Large intestine (tissue), 12 donors: ENCODE data around the gene MYB. TPM values are rescaled to one million over a fixed set of nuclear protein-coding genes. Genes with fewer than 3 reads are reported as not detected.
"Not testable (repeated sequence)": the region's sequence is repeated elsewhere in the genome, so short reads cannot be mapped to it uniquely, and the experiment has no call there.

Experiments
- DNase-seq, 2 donors: peaks; one replicate each; pipeline versions ENCODE4 v3.0.0 to v3.0.0-alpha.2; 2013
- H3K27ac ChIP-seq: one replicate; pipeline ENCODE4 v1.5.1; 2013; ENCODE audit warnings: low read length
- H3K27me3 ChIP-seq: 2 replicates; pipeline ENCODE4 v1.6.1; 2013; ENCODE audit warnings: low read length; ENCODE audit not compliant: control insufficient read depth, insufficient read depth
- H3K36me3 ChIP-seq: 2 replicates; pipeline ENCODE4 v1.6.1; 2013; ENCODE audit warnings: low read length; ENCODE audit not compliant: control insufficient read depth, insufficient read depth
- H3K4me1 ChIP-seq: one replicate; pipeline ENCODE4 v1.6.1; 2013; ENCODE audit warnings: low read length; ENCODE audit not compliant: control insufficient read depth, insufficient read depth
- H3K4me3 ChIP-seq: one replicate; pipeline ENCODE4 v1.5.1; 2013; ENCODE audit warnings: low read length
- H3K9me3 ChIP-seq: one replicate; pipeline ENCODE4 v1.6.1; 2013; ENCODE audit warnings: mild to moderate bottlenecking, low read depth, low read length, moderate library complexity; ENCODE audit not compliant: control insufficient read depth
- WGBS: methylation state at CpG from one replicate; pipeline ENCODE4 v1.1.5; 2013; ENCODE audit warnings: low lambda C conversion rate; ENCODE audit not compliant: insufficient coverage; 5-methylcytosine and 5-hydroxymethylcytosine counted together
- long read RNA-seq, 11 donors: transcript quantifications; one replicate each; lab custom pipeline, GENCODE V29; 2026
- polyA plus RNA-seq: library from polyadenylated mRNA; unstranded; fragments of 120-200 nt; gene quantifications from one replicate; pipeline ENCODE4 v1.2.1, GENCODE V29; 2013

Gene MYB
- 12.1 TPM for polyA plus RNA-seq
- long read RNA-seq, donor 1, partial matches to known transcripts, result 0 of 2 reads
- long read RNA-seq, donor 1, other reads (novel, unspliced or antisense), result 0 of 2 reads
- long read RNA-seq, donor 2, partial matches to known transcripts, result 8 of 9 reads
- long read RNA-seq, donor 2, other reads (novel, unspliced or antisense), result 0 of 9 reads
- long read RNA-seq, donor 3, partial matches to known transcripts, result 0 of 2 reads
- long read RNA-seq, donor 3, other reads (novel, unspliced or antisense), result 0 of 2 reads
- long read RNA-seq, donor 4, result 0 reads
- long read RNA-seq, donor 5, partial matches to known transcripts, result 0 of 2 reads
- long read RNA-seq, donor 5, other reads (novel, unspliced or antisense), result 0 of 2 reads
- long read RNA-seq, donor 6, partial matches to known transcripts, result 0 of 3 reads
- long read RNA-seq, donor 6, other reads (novel, unspliced or antisense), result 0 of 3 reads
- long read RNA-seq, donor 7, partial matches to known transcripts, result 0 of 2 reads
- long read RNA-seq, donor 7, other reads (novel, unspliced or antisense), result 0 of 2 reads
- long read RNA-seq, donor 8, result 0 reads
- long read RNA-seq, donor 9, result 0 reads
- long read RNA-seq, donor 10, partial matches to known transcripts, result 0 of 3 reads
- long read RNA-seq, donor 10, other reads (novel, unspliced or antisense), result 0 of 3 reads
- long read RNA-seq, donor 11, result 0 reads

- Histone ChIP-seq H3K36me3 (no peaks in the 10 kb centered on the region), H3K4me3 (peak within 1 kb of the TSS; percentile 72), H3K4me1 (peaks cover 4% of the 10 kb centered on the region), H3K27me3 (peaks cover 22% of the 10 kb centered on the region), H3K27ac (no peak within 1 kb of the TSS), H3K9me3 (no peaks in the 10 kb centered on the region)
- WGBS, result no CpG with 5 or more reads among the region's 75 CpGs
- DNase-seq, result peak; percentile 65 to 78
Measured at GRCh38 chr6:135180542-135181332, at the start of gene MYB. Gene MYB, plus strand, starts transcription at chr6:135181308. Its CDS starts 206 bp downstream, at chr6:135181514.

- Histone ChIP-seq H3K9me3 (no peaks in the 10 kb centered on the region), H3K4me1 (no peaks in the 10 kb centered on the region), H3K4me3 (no peak overlapping the region), H3K27me3 (no peaks in the 10 kb centered on the region), H3K36me3 (no peaks in the 10 kb centered on the region), H3K27ac (no peak overlapping the region)
- no peak for DNase-seq
- WGBS, result 94% methylated on average over 2 of the region's 2 CpGs
Measured at GRCh38 chr6:135132776-135133175, 48.3 kb upstream of the MYB start.

GRCh38 chr6:135135835-135136234 lies 45.3 kb upstream of the MYB start:
- no peak for DNase-seq
- WGBS, result 100% methylated on average over 1 of the region's 4 CpGs
- H3K27me3 ChIP-seq, result no peaks in the 10 kb centered on the region
- no peaks in the 10 kb centered on the region for H3K9me3 ChIP-seq
- H3K4me1 ChIP-seq, result no peaks in the 10 kb centered on the region
- H3K36me3 ChIP-seq, result no peaks in the 10 kb centered on the region
- no peak overlapping the region for H3K4me3 ChIP-seq
- no peak overlapping the region for H3K27ac ChIP-seq

GRCh38 chr6:135137826-135138225 lies 43.3 kb upstream of the MYB start:
- H3K4me3 ChIP-seq, result no peak overlapping the region
- no CpG with 5 or more reads among the region's 1 CpG for WGBS
- H3K9me3 ChIP-seq, result no peaks in the 10 kb centered on the region
- H3K36me3 ChIP-seq, result no peaks in the 10 kb centered on the region
- DNase-seq, result peak; percentile 42 to 73
- H3K27me3 ChIP-seq, result no peaks in the 10 kb centered on the region
- H3K4me1 ChIP-seq, result no peaks in the 10 kb centered on the region
- H3K27ac ChIP-seq, result no peak overlapping the region

- no peak overlapping the region for H3K27ac ChIP-seq
- DNase-seq, result no peak
- no peaks in the 10 kb centered on the region for H3K27me3 ChIP-seq
- H3K4me3 ChIP-seq, result no peak overlapping the region
- 100% methylated on average over 1 of the region's 4 CpGs for WGBS
- no peaks in the 10 kb centered on the region for H3K9me3 ChIP-seq
- no peaks in the 10 kb centered on the region for H3K4me1 ChIP-seq
- H3K36me3 ChIP-seq, result no peaks in the 10 kb centered on the region
Measured at GRCh38 chr6:135141182-135141581, 39.9 kb upstream of the MYB start.

- Histone ChIP-seq H3K27me3 (no peaks in the 10 kb centered on the region), H3K4me1 (no peaks in the 10 kb centered on the region), H3K36me3 (no peaks in the 10 kb centered on the region), H3K27ac (no peak overlapping the region), H3K4me3 (no peak overlapping the region), H3K9me3 (no peaks in the 10 kb centered on the region)
- DNase-seq, result peak in 1 of 2 donors; percentile 18
Measured at GRCh38 chr6:135141728-135142127, 39.4 kb upstream of the MYB start.

- H3K4me3 ChIP-seq, H3K4me1 ChIP-seq, H3K27me3 ChIP-seq, H3K9me3 ChIP-seq, H3K36me3 ChIP-seq, DNase-seq, H3K27ac ChIP-seq: not testable (repeated sequence)
- WGBS, result no CpG with 5 or more reads among the region's 1 CpG
Measured at GRCh38 chr6:135142232-135142631, 38.9 kb upstream of the MYB start.

- Histone ChIP-seq H3K4me3 (no peak overlapping the region), H3K4me1 (no peaks in the 10 kb centered on the region), H3K36me3 (no peaks in the 10 kb centered on the region), H3K27ac (no peak overlapping the region), H3K27me3 (no peaks in the 10 kb centered on the region), H3K9me3 (no peaks in the 10 kb centered on the region)
- DNase-seq, result no peak
- 0% methylated on average over 1 of the region's 4 CpGs for WGBS
Measured at GRCh38 chr6:135144673-135145062, 36.4 kb upstream of the MYB start.

GRCh38 chr6:135145063-135145800 lies 35.9 kb upstream of the MYB start:
- no peaks in the 10 kb centered on the region for H3K4me1 ChIP-seq
- no peaks in the 10 kb centered on the region for H3K27me3 ChIP-seq
- DNase-seq, result peak in 1 of 2 donors; percentile 24
- no peak overlapping the region for H3K4me3 ChIP-seq
- no peaks in the 10 kb centered on the region for H3K9me3 ChIP-seq
- WGBS, result 86% methylated on average over 1 of the region's 2 CpGs
- H3K36me3 ChIP-seq, result no peaks in the 10 kb centered on the region
- H3K27ac ChIP-seq, result no peak overlapping the region
